HEK293 (cell line): ENCODE results near the gene MPDU1.

ENCODE experiments used
- CTCF ChIA-PET: fragments of 350-600 bp; formaldehyde crosslinking; extraction: SDS; loops from one replicate; lab custom pipeline; 2021; ENCODE audit warnings: antibody characterized with exemption; lab: Yijun Ruan, JAX
- POLR2A ChIA-PET: fragments of 300-600 bp; formaldehyde crosslinking; extraction: SDS; loops from one replicate; lab custom pipeline; 2020; ENCODE audit warnings: antibody characterized with exemption, inconsistent platforms; lab: Yijun Ruan, JAX
- H3K27ac ChIP-seq: fragments of 200-500 bp; sonication (Bioruptor generic); 2 replicates; pipeline ENCODE4 v1.5.1; 2014; ENCODE audit warnings: low read depth, low read length, control low read depth, inconsistent platforms; ENCODE audit errors: extremely low read depth
- H3K36me3 ChIP-seq, 2 experiments: fragments of 200-500 bp in 1 of 2; sonication (Bioruptor generic) in 1 of 2; 1 replicate in 1 of 2; 2 replicates in 1 of 2; pipeline ENCODE4 v1.5.1; 2014 to 2017; ENCODE audit warnings: inconsistent platforms in 2 of 2, low read length in 2 of 2; ENCODE audit not compliant: control insufficient read depth in 2 of 2, insufficient read depth in 1 of 2
- H3K4me1 ChIP-seq: fragments of 200-500 bp; sonication (Bioruptor generic); 2 replicates; pipeline ENCODE4 v1.5.1; 2014; ENCODE audit warnings: mild to moderate bottlenecking, low read length, inconsistent platforms; ENCODE audit not compliant: control insufficient read depth, insufficient read depth
- H3K4me3 ChIP-seq: 2 replicates; pipeline ENCODE4 v1.5.1; 2011; ENCODE audit warnings: low read depth, mild to moderate bottlenecking, control low read depth, low read length, moderate library complexity
- H3K9me3 ChIP-seq: fragments of 200-500 bp; sonication (Bioruptor generic); 2 replicates; pipeline ENCODE4 v1.5.1; 2014; ENCODE audit warnings: low read depth, low read length, inconsistent platforms; ENCODE audit not compliant: control insufficient read depth, insufficient read depth
- GFI1B ChIP-seq: fragments of 450-650 bp; formaldehyde crosslinking; IDR thresholded peaks from 2 replicates; pipeline ENCODE4 v1.5.1; 2016; ENCODE audit warnings: missing biosample characterization, missing genetic modification characterization
- KLF1 ChIP-seq: fragments of 450-650 bp; formaldehyde crosslinking; IDR thresholded peaks from 2 replicates; pipeline ENCODE4 v1.5.1; 2016; ENCODE audit warnings: missing biosample characterization, missing genetic modification characterization
- KLF7 ChIP-seq: fragments of 450-650 bp; formaldehyde crosslinking; IDR thresholded peaks from 2 replicates; pipeline ENCODE4 v1.5.1; 2016; ENCODE audit warnings: missing biosample characterization, missing genetic modification characterization, borderline replicate concordance
- OVOL3 ChIP-seq: fragments of 450-650 bp; formaldehyde crosslinking; IDR thresholded peaks from 2 replicates; pipeline ENCODE4 v1.5.1; 2016; ENCODE audit warnings: missing biosample characterization, missing genetic modification characterization
- RBAK ChIP-seq: fragments of 450-650 bp; formaldehyde crosslinking; IDR thresholded peaks from 2 replicates; pipeline ENCODE4 v1.5.1; 2016; ENCODE audit warnings: missing biosample characterization, missing genetic modification characterization
- ZBTB1 ChIP-seq: fragments of 450-650 bp; formaldehyde crosslinking; IDR thresholded peaks from 2 replicates; pipeline ENCODE4 v1.5.1; 2016; ENCODE audit warnings: missing biosample characterization, missing genetic modification characterization
- ZBTB17 ChIP-seq: fragments of 450-650 bp; formaldehyde crosslinking; IDR thresholded peaks from 2 replicates; pipeline ENCODE4 v1.5.1; 2016; ENCODE audit warnings: missing biosample characterization, missing genetic modification characterization
- ZFP41 ChIP-seq: fragments of 450-650 bp; formaldehyde crosslinking; IDR thresholded peaks from 2 replicates; pipeline ENCODE4 v1.5.1; 2016; ENCODE audit warnings: missing biosample characterization, missing genetic modification characterization, borderline replicate concordance
- ZNF514 ChIP-seq: fragments of 450-650 bp; formaldehyde crosslinking; IDR thresholded peaks from 2 replicates; pipeline ENCODE4 v1.5.1; 2016; ENCODE audit warnings: missing biosample characterization, missing genetic modification characterization
- ZNF549 ChIP-seq: fragments of 450-650 bp; IDR thresholded peaks from 2 replicates; pipeline ENCODE4 v1.5.1; 2018; ENCODE audit warnings: missing biosample characterization, missing genetic modification characterization, mild to moderate bottlenecking, inconsistent platforms, moderate library complexity
- ZNF571 ChIP-seq: fragments of 450-650 bp; formaldehyde crosslinking; IDR thresholded peaks from 2 replicates; pipeline ENCODE4 v1.5.0; 2017; ENCODE audit warnings: missing biosample characterization, missing genetic modification characterization
- ZNF600 ChIP-seq: fragments of 450-650 bp; formaldehyde crosslinking; IDR thresholded peaks from 2 replicates; pipeline ENCODE4 v1.5.1; 2016; ENCODE audit warnings: missing biosample characterization, missing genetic modification characterization
- ZXDB ChIP-seq: fragments of 450-650 bp; formaldehyde crosslinking; IDR thresholded peaks from 2 replicates; pipeline ENCODE4 v1.5.1; 2016; ENCODE audit warnings: missing biosample characterization, missing genetic modification characterization
- TF ChIP-seq, protein P1 (sequence below): fragments of 450-650 bp; formaldehyde crosslinking; IDR thresholded peaks from 2 replicates; pipeline ENCODE4 v1.5.1; 2016; ENCODE audit warnings: missing biosample characterization, missing genetic modification characterization
- TF ChIP-seq, protein P2 (sequence below): fragments of 450-650 bp; formaldehyde crosslinking; IDR thresholded peaks from 2 replicates; pipeline ENCODE4 v1.5.1; 2017; ENCODE audit warnings: missing biosample characterization, missing genetic modification characterization
- TF ChIP-seq, protein P3 (sequence below): fragments of 450-650 bp; IDR thresholded peaks from 2 replicates; pipeline ENCODE4 v1.5.1; 2018; ENCODE audit warnings: missing biosample characterization, mild to moderate bottlenecking, missing genetic modification characterization
- TF ChIP-seq, protein P4 (sequence below): fragments of 450-650 bp; formaldehyde crosslinking; IDR thresholded peaks from 2 replicates; pipeline ENCODE4 v1.5.1; 2016; ENCODE audit warnings: missing biosample characterization, missing genetic modification characterization

Gene MPDU1

DNA sequence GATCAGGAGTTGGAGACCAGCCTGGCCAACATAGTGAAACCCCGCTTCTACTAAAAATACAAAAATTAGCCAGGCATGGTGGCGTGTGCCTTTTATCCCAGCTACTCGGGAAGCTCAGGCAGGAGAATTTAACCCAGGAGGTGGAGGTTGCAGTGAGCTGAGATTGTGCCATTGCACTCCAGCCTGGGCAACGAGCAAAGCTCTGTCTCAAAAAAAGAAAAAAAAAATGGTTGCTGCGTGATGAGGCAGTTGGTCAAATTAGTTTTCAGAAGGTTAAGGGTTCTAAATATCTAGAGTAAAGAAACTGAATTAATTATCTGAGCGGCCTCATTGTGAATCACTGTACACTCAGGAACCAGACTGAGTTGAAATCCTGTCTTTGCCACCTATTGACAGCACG lies 7.7 kb upstream of the MPDU1 start:
- ChIA-PET CTCF (interaction anchor here (1.0 to 1.5 kb wide), 4 partner anchors 10 to 112 kb away, joined by 3 to 6 read pairs (median 3); partner anchors contain the start of gene SENP3), POLR2A (interaction anchor here (0.6 to 8.2 kb wide), 6 partner anchors 9 to 246 kb away, joined by 3 to 98 read pairs (median 4); partner anchors contain the start of genes ATP1B2, MPDU1, TP53 and WRAP53)
- Histone ChIP-seq H3K36me3 (peaks cover 43 to 81% of the 10 kb centered on the region in 2 experiments), H3K27ac (no peak overlapping the region), H3K4me3 (no peak overlapping the region), H3K4me1 (peaks cover 5% of the 10 kb centered on the region), H3K9me3 (no peaks in the 10 kb centered on the region)
- TF ChIP-seq RBAK (tag by site-specific recombination) (no peak), OVOL3 (tag by site-specific recombination) (no peak)
- TF ChIP-seq, protein P1, sequence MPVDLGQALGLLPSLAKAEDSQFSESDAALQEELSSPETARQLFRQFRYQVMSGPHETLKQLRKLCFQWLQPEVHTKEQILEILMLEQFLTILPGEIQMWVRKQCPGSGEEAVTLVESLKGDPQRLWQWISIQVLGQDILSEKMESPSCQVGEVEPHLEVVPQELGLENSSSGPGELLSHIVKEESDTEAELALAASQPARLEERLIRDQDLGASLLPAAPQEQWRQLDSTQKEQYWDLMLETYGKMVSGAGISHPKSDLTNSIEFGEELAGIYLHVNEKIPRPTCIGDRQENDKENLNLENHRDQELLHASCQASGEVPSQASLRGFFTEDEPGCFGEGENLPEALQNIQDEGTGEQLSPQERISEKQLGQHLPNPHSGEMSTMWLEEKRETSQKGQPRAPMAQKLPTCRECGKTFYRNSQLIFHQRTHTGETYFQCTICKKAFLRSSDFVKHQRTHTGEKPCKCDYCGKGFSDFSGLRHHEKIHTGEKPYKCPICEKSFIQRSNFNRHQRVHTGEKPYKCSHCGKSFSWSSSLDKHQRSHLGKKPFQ (tag by site-specific recombination) = no peak
- TF ChIP-seq, protein P2, sequence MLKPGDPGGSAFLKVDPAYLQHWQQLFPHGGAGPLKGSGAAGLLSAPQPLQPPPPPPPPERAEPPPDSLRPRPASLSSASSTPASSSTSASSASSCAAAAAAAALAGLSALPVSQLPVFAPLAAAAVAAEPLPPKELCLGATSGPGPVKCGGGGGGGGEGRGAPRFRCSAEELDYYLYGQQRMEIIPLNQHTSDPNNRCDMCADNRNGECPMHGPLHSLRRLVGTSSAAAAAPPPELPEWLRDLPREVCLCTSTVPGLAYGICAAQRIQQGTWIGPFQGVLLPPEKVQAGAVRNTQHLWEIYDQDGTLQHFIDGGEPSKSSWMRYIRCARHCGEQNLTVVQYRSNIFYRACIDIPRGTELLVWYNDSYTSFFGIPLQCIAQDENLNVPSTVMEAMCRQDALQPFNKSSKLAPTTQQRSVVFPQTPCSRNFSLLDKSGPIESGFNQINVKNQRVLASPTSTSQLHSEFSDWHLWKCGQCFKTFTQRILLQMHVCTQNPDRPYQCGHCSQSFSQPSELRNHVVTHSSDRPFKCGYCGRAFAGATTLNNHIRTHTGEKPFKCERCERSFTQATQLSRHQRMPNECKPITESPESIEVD (tag by site-specific recombination) = no peak

DNA sequence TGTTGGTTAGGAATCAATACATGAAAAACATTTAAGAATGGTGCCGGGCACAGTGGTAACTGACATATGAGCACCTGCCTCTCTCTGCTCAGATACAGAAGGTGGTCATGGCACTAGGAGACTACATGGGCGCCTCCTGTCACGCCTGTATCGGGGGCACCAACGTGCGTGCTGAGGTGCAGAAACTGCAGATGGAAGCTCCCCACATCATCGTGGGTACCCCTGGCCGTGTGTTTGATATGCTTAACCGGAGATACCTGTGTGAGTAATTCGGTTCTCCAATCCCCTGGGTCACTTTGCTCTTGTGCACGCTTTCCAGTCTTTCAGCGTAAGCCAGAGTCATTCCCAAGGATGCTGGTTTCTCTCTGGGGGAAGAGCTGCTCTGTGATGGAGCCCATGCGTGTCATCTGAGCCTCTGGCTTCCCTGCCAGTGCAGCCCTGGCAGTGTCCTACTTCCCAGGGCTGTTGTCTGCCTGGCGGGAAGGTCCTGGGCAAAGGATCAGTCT lies 7.2 kb upstream of the MPDU1 start:
- H3K27ac ChIP-seq = 0 out of 2 replicates have a peak overlapping the region, but pooled peaks have one; percentile 20
- ChIA-PET POLR2A (interaction anchor here (0.6 to 8.2 kb wide), 5 partner anchors 9 to 247 kb away, joined by 3 to 98 read pairs (median 3); partner anchors contain the start of genes MPDU1, TP53 and WRAP53), CTCF (interaction anchor here (1.0 to 1.3 kb wide), 3 partner anchors 10 to 16 kb away, joined by 3 read pairs; partner anchors contain the start of gene SENP3)
- H3K4me1 ChIP-seq = peaks cover 5% of the 10 kb centered on the region
- no peaks in the 10 kb centered on the region for H3K9me3 ChIP-seq
- no peak for TF ChIP-seq ZNF549
- peak; percentile 82 for TF ChIP-seq ZNF600 (tag by site-specific recombination)
- TF ChIP-seq, protein P3, sequence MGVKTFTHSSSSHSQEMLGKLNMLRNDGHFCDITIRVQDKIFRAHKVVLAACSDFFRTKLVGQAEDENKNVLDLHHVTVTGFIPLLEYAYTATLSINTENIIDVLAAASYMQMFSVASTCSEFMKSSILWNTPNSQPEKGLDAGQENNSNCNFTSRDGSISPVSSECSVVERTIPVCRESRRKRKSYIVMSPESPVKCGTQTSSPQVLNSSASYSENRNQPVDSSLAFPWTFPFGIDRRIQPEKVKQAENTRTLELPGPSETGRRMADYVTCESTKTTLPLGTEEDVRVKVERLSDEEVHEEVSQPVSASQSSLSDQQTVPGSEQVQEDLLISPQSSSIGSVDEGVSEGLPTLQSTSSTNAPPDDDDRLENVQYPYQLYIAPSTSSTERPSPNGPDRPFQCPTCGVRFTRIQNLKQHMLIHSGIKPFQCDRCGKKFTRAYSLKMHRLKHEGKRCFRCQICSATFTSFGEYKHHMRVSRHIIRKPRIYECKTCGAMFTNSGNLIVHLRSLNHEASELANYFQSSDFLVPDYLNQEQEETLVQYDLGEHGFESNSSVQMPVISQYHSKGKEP (tag by site-specific recombination) = no peak
- TF ChIP-seq ZBTB17 (tag by site-specific recombination) = peak; percentile 43; the same call in 1 of the 2 replicates
- TF ChIP-seq ZNF571 (tag by site-specific recombination) = no peak
- TF ChIP-seq ZXDB (tag by site-specific recombination) = no peak
- no peak for TF ChIP-seq KLF1 (tag by site-specific recombination)
- TF ChIP-seq ZNF514 (tag by site-specific recombination) = no peak
- TF ChIP-seq, protein P4, sequence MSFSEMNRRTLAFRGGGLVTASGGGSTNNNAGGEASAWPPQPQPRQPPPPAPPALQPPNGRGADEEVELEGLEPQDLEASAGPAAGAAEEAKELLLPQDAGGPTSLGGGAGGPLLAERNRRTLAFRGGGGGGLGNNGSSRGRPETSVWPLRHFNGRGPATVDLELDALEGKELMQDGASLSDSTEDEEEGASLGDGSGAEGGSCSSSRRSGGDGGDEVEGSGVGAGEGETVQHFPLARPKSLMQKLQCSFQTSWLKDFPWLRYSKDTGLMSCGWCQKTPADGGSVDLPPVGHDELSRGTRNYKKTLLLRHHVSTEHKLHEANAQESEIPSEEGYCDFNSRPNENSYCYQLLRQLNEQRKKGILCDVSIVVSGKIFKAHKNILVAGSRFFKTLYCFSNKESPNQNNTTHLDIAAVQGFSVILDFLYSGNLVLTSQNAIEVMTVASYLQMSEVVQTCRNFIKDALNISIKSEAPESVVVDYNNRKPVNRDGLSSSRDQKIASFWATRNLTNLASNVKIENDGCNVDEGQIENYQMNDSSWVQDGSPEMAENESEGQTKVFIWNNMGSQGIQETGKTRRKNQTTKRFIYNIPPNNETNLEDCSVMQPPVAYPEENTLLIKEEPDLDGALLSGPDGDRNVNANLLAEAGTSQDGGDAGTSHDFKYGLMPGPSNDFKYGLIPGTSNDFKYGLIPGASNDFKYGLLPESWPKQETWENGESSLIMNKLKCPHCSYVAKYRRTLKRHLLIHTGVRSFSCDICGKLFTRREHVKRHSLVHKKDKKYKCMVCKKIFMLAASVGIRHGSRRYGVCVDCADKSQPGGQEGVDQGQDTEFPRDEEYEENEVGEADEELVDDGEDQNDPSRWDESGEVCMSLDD (tag by site-specific recombination) = no peak
- TF ChIP-seq ZFP41 (tag by site-specific recombination) = no peak
- TF ChIP-seq ZBTB1 (tag by site-specific recombination) = no peak
- TF ChIP-seq GFI1B (tag by site-specific recombination) = no peak
- no peak for TF ChIP-seq KLF7
- H3K4me3 ChIP-seq = no peak overlapping the region
- H3K36me3 ChIP-seq = peaks cover 39 to 81% of the 10 kb centered on the region in 2 experiments
